SH-SY5Y (cell line): ENCODE measurements around the gene BCL7A.

Experiments
- GATA2 ChIP-seq: IDR thresholded peaks from 2 replicates; pipeline ENCODE4 v1.6.1; 2011; ENCODE audit warnings: mild to moderate bottlenecking, low read depth, low read length
- GATA3 ChIP-seq: IDR thresholded peaks from 2 replicates; pipeline ENCODE4 v1.6.1; 2011; ENCODE audit warnings: low read depth, mild to moderate bottlenecking, low read length, moderate library complexity

GRCh38 chr12:122106843-122107242 lies 85.2 kb downstream of the BCL7A start:
- TF ChIP-seq GATA2 (no peak), GATA3 (no peak)
